Activated CD8-positive, alpha-beta memory T cell treated with anti-CD3 and anti-CD28 coated beads for 48 hours (primary cell): Measurements from ENCODE around the gene CDH23.

ENCODE experiments used
- DNase-seq, 3 experiments: peaks; one replicate each; pipeline ENCODE4 v3.0.0-alpha.2; 2020; ENCODE audit warnings: low read depth in 2 of 3, low spot score in 2 of 3

Gene CDH23

DNA sequence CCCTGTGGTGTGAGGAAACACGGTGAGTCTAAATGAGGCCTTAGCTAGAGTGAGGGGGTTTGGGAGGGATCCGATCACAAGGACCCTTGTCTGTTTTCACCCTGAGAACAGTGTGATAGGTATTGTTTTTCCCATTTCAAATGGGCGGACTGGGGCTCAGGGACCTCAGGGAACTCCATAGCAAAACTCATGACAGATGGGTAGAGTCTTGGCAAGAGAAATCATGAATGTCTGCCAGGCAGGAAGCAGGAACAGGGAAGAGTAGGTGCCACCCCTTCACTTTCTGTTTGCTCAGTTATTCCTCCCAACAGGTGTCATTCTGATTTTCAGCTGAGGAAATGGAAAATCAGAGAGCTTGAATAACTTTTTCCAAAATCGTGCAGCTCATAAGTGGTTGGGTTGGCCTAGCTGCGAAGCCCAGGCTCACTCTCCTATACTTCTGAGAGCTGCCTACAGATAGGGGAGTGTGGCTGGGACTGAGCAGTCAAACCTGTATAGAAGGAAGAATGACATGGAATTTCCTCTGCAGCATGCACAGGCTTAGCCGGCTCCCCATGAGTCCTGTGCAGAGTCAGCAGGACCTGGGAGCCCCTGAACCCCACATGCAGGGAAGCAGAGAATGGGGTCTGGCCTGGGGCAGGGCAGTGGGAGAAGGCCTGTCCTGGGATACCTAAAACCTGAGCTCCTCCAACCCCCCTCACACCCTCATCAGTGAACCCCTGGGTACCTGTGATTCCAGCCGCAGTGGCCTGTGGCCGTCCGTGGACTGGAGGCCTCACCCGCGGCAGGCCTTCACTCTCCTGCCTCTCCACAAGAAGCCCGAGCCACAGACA is 340.5 kb downstream of the CDH23 start:
- no peak for DNase-seq

DNA sequence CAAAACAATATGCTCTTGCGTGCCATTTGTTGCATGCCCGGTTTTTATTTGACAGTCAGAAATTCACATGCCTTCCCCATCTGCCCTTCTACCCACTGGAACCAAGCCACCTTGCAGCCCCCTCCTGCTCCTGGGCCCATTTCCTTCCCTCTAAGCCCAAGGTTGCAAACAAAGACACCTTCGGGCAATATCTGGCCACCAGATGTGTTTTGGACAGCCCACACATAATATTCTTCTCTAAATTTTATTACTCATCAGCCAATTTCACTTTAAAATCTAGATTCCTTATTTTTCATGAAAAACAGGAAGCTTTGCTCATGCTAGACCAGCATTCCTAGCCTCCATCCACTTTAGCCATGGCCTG is 341.1 kb downstream of the CDH23 start:
- no peak for DNase-seq

DNA sequence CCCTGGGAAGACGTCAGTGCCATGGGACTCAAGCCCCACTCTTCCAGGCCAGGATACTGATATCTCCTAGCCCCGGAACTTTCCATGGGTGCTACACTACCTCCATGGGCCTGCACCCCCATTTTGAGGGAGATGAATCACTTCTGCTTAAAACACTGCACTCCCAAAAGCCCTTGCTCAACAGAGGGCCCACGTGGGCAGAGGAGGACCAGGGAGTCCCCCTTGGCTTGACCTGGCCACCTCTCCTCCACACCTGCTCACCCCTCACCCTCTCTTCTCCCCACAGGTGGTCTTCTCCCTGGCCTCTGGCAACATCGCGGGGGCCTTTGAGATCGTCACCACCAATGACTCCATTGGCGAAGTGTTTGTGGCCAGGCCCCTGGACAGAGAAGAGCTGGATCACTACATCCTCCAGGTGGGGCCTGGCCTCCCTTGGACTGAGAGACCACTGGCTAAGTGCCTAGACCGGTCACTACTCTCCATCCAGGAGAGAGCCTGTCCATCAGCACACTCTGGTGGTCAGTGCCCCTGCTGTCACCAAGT is 342.7 kb downstream of the CDH23 start:
- no peak for DNase-seq

DNA sequence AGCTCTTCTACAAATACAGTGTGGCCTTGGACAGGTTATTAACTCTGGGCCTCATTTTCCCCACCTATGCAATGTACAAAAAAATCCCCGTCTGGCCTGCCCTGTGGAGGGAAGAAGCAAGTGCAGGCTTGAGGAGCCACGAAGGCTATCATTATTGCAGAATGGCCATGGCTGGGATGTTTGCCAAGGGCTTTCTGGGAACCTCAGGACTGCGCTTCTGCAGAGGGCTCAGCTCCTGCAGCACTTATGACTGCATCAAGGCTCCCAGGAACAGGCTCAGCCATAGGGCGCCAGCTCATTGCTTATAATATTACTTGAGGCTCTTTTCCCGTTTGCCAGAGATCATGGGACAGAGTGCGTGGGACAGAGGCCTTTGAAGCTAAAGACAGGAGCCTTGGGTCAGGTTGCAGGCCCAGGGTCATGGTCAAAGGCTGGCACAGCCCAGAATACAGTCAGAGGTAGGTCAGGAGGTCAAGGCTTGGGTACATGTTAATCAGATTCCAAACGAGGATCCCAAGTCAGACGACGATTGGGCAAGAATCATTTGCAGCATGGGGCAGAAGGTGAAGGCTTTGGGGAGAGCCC is 343.4 kb downstream of the CDH23 start:
- no peak for DNase-seq

DNA sequence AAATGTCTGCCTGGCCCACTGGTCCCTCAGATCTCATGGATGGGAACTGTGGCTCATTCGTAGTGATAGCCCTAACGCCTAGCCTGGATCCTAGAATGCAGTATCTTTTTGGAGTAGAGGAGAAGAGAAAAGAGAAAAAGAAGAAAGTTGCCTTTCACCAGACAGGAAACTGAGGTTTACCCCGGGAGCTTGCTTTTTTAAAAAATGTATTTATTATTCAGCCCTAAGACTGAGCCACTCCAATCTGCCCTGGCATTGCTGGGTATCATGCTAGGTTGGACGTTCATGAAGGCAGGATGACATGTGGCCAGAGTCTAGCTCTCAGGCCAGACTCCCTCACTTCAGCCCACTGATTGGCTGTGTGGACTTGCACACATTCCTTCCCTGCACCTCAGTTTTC is 344.3 kb downstream of the CDH23 start:
- DNase-seq = no peak

DNA sequence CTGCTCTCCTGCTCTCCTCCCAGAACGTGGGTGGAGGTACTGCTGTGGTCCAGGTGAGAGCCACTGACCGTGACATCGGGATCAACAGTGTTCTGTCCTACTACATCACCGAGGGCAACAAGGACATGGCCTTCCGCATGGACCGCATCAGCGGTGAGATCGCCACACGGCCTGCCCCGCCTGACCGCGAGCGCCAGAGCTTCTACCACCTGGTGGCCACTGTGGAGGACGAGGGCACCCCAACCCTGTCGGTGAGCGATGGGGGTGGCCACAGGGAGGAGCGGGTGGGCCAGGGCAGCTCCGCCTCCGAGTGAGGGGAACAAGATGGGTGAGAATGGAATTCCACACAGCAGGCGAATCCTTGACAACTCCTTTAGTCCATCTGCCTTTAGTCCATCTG is 345.0 kb downstream of the CDH23 start:
- no peak for DNase-seq

DNA sequence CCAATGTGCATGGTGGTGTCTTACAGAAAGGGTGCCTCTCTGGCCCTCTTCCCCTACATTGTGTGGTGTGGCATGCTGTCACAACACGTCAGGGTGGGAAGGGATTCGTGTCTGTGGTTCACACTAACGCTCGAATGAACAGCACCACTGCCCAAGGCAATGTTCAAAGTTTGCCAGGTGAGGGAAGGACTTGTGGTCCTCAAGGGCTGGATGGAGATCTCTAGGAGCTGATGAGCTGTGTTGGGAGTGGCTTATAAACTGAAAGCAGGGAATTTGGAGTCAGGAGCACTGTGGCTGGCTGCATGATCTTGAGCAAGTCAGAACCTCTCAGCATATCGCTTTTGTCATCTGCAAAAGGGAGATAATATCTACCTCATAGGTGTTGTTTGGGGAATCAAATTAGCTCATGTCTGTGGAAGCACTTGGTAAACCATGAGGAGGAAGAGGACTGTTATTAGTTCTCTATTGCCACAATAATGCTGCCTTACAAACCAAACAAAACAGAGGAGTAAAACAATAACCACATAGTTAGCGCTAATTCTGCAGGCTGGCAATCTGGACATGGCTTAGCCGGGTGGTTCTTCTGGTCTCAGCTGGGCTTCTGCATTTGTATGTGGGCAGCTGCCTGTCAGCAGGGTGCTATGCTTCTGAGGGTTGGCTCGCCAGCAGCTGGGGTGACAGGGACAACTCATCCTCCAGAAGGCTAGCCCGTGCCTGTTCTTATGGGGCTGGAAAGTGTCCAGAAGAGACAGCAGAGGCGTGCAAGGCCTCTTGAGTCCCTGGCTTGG is 345.8 kb downstream of the CDH23 start:
- no peak for DNase-seq

DNA sequence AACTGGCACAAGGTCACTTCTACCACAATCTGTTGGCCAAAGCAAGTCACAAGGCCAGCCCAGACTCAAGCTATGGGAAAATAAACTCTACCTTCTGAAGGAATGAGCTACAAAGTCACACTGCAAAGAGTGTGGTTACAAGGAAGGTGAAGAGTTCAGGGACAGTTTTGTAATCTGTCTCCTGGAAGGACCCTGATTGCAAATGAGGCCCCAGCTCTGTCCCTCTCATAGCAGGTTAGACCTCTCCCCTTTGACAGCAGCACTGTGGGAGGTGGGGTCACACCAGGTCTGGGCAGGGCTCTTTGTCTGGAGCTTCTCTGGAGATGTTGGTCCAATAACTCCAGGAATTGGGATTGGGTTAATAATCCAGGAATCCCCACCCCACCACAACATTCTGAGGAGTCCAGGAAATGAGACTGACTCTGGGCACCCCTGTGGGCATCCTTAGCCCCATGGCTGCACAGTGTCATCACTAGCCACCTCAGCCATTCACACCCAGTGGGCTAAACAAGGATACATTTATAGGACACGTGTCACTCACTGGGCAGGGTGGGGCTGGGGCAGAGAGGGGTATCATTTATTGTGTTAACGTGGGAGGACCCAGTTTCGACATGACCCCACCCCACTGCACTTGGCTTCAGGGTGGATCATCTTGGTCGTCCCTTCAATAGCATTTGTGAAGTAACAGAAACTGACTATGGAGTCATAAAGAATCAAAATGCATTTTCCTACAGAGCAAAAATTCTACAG is 346.5 kb downstream of the CDH23 start:
- DNase-seq = no peak

DNA sequence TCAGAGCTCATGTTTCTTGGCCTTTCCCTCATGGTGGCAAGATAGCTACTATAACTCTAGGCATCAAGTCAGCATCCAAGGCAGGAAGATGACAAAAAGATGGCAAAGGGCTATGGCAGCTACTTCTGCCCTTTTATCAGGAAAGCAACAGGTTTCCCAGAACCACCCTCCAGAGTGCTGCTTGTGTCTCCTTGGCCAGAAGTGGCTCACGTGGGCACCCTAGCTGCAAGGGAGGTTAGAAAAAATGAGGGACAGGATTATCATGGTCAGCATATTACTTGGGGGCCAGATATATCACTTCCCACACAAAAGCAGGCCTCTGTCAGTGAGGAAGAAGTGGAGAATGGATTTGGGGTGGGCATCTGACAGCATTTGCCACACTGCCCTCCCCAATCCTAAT is 347.1 kb downstream of the CDH23 start:
- no peak for DNase-seq

DNA sequence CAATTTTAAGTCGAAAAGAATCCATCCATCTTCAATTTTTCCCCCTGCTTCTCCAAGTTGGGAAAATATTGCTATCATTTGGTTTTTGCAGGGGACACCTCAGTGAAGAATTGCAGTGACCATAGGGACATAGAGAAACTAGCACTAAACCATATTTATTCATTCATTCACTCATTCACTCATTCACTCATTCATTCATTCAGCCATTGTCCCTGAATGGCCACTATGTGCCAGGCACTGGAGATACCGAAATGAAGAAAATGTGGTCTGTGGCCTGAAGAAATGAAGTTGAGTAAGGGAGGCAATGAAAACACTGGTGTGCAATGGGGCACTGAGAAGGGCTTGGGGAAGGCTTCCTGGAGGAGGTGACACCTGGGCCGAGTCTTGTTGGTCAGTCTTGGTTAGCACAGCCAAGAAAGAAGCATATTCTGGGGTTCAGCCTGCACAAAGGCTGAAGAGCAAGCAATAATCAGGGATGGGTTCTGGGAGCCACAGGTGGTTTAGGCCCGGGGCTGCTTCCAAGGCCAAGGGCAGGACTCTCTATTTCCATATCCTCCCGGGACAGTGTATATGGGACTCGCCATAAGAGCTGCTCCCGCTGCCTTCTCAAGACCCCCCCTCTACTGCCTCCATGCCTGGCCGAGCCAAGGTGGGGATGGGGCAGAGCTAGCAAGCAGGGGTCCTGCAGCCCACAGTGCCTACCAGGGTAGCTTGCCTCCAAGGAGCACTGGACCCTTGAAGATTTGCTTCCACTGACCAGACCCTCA is 348.4 kb downstream of the CDH23 start:
- DNase-seq = no peak

DNA sequence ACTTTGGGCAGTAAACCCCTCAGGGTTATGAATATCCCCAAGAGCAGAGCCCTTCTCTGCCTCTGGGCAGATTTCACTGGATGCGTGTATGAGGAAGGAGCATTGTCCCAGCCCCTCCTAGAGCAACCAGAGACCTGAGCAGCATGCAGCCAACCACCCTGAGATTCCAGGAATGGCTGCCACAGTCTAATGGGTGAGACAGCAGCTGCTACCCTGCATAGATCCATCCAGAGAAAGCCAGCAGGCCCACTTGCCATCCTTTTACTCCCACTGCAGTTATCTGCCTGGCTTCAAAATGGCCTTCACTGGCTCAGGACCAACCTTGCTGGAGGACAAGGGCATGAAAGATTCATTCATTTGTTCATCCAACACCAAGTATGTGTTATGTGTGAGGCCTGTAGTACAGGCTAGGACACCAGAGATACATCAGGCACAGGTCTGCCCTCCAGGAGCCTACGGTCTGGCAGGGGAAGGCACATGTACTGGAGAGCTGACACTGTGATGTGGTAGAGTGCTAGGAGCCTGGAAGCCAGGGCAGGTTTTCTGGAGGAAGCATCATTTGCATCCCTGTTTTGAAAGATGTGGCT is 349.0 kb downstream of the CDH23 start:
- no peak for DNase-seq

DNA sequence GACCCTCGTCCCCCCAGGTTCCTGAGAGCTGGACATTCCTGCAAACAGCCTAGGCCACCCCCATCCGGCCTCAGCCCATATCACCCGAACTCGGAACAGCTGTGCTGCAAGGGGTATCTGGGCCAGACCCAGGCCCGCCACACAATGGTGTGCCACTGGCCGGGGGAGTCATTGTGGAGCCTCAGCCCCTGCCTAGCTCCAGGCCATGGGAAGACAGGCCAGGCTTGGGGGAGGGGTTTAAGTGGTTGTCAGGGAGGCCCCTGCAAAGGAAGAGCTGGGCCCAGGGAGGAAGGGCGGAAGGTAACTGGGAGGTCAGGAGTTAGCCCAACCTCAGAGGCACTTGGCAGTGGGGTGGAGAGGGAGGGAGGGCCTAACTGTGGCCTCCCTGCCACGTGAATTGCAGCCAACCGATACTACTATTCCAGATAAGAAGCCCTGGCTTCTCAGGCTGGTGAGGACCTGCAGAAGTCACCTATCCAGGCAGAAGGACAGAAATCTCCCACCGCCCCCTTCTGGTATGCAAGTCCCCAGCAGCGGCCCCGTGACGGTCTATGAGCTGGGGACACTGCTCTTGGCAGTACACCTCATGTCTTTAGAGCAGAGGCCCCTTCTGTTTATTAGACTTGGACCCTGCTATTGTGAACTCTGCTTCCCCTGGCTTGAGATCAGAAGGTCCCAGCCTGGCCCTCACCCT is 349.8 kb downstream of the CDH23 start:
- no peak for DNase-seq

DNA sequence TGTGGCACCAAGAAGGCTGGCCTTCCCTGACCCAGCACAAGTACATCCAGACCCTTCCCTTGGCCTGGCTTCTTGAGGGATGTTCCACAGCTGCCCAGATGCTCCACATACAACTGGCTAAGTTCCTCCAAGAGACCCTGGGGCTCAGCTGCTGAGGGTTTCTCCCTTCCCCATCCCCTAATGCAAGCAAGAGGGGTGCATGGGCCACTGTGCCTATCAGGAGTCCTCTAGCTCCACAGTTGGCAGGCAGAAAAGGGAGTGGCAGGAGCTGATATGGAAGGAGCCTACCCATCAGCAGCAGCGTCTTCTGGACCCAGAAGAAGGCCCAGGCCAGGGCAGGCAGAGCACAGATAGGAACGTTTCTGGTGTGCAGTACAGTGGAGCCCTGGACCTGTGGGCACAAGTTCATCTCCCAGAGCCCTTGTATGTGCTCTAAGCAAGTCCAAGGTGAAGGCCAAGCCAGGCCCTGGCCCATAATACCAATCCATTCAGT is 350.4 kb downstream of the CDH23 start:
- DNase-seq = no peak

DNA sequence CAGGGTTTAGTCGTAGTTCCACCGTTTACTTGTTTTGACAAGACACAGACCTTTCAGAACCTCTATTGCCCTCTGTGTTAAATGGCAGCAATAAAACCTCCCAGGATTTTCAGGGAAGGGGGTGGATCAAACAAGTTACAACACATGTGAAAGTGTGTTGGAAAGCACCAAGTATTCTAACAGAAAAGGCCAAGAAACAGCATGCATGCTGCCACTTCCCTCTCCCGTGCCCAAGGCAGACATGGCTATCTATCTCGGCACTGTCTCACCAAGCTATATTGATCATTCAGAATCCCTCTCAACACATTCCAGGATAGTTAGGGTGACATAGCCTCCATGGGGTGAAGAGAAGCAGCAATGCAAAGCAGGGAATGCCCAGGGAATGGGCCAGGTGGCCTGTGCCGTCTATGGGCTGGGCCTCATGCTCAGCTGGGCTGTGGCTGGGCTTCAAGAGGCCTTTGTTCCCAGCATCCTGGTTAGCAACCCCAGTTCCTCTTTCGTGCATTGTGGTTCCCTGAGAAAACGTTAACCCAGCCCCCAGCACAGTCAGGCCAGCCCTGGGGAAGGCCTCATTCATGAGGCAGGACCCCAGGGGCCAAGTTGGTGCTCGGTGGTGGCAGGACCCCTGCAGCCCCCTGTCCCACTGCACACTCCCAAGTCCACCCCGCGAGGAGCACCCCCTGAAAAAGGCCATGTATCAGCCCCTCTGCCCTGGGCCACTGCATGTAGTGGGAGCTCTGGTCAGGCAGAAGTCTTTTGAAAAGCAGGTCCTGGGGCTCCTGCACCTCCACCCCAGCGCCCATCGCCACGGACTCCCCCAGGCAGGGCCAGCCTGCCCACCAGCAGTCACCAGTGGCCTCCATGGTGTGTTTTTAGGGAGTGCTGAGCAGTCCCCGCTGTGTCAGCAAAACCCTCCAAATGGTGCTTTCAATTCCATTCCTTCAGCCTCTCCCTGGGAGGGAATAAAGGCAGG is 351.1 kb downstream of the CDH23 start:
- DNase-seq = no peak

DNA sequence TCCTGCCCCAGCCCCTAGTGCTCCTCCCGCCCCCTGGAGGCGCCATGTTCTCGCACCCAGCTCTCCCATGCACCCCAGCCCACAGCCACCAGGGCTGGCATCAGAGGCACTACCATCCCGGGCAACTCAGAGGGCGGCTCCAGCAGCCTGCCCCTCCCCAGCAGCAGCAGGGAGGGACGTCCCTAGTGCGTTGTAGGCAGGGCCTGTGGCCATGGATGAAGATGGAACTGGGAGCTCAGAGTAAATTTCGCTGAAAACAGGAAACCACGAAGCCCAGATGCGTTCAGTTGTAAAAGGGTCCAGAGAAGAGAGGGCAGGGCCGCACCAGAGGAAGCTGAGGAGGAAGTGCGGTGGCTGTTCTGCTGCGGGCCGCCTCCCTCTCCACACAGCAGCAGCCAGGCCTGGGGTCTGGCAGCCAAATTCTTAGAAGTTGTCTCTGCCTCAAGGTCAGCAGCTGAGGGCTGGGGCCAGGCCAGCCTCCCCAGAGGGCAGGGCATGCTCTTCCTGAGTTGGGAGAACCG is 352.0 kb downstream of the CDH23 start:
- DNase-seq = peak in 1 of 3 experiments; percentile 49

DNA sequence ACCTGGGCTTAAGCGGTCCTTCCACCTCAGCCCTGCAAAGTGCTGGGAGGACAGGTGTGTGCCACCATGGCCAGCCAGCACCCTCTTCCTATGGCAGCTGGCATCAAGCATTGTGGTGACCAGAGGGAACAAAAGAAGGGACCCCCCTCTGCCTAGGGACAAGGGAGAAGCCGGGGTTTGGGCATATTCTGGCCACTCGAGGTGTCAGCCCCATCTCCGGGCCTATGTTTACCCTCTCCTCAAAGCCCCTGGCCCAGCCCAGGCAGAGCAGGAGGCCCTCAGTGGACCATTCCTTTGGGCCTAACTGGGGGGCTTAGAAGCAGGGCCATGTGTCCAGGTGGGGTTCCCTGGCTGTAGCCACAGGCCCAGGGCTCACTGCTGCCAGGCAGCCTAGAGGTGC is 352.7 kb downstream of the CDH23 start:
- no peak for DNase-seq

DNA sequence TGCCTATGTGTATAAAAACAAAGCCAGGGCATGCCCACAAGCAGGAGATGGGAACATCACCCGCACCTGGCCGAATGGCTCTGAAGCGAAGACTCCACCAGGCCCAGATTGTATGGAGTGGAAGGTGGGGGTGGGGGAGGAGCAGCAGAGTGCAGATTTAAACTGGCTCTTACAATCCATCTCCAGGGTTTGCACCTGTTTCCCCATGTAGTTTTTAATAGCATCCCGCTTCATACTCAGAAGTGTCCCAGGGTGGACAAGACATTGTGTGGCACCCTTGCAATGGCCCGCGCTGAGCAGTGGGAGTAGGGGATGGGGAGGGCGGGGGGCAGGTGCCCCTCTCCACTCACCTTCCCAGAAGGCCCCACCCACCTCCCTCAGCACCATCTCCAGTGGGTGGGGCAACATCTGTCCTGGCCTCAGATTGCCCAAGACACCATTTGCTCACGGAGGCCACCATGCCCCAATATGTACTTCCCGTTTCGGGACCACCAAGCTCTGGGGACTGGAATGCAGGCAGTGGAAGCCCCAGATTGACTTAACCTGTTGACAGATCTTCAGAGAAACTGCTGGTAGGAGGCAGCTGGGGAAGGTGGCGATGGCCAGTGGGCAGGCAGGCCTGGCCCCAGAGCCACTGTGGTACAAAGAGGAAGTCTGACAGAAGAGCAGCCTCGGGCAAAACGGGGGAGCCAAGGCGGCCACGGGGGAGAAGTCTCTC is 353.6 kb downstream of the CDH23 start:
- no peak for DNase-seq
